Omental fat pad (tissue), 4 donors: Measurements from ENCODE around the gene EOLA1. TPM values are rescaled to one million over a fixed set of nuclear protein-coding genes. Genes with fewer than 3 reads are reported as not detected.
"Not testable (repeated sequence)": the region's sequence is repeated elsewhere in the genome, so short reads cannot be mapped to it uniquely, and the experiment has no call there.

ENCODE experiments used
- ATAC-seq: fragments of 150-250 bp; one replicate; pipeline ENCODE4 v1.9.1; 2016; ENCODE audit warnings: mild to moderate bottlenecking, moderate library complexity; ENCODE audit not compliant: low FRiP score
- DNase-seq: peaks from one replicate; pipeline ENCODE4 v3.0.0-alpha.2; 2019; ENCODE audit warnings: low spot score
- total RNA-seq, 4 donors: library from RNA; depleted of rRNA; stranded (reverse); fragments of >200 nt; gene quantifications; one replicate each; pipeline ENCODE4 v1.1.0, GENCODE V29; 2016
- TF ChIP-seq, protein P1 (sequence below), 3 donors: fragments of 450-650 bp; IDR thresholded peaks; one replicate each; pipeline ENCODE4 v1.5.1; 2016 to 2017; ENCODE audit warnings: antibody characterized with exemption in 3 of 3, mild to moderate bottlenecking in 3 of 3, moderate library complexity in 2 of 3

EOLA1 gene
- total RNA-seq, 4 donors from 2014 or later = 9.0 to 30.2 (median 10.3) TPM

DNA sequence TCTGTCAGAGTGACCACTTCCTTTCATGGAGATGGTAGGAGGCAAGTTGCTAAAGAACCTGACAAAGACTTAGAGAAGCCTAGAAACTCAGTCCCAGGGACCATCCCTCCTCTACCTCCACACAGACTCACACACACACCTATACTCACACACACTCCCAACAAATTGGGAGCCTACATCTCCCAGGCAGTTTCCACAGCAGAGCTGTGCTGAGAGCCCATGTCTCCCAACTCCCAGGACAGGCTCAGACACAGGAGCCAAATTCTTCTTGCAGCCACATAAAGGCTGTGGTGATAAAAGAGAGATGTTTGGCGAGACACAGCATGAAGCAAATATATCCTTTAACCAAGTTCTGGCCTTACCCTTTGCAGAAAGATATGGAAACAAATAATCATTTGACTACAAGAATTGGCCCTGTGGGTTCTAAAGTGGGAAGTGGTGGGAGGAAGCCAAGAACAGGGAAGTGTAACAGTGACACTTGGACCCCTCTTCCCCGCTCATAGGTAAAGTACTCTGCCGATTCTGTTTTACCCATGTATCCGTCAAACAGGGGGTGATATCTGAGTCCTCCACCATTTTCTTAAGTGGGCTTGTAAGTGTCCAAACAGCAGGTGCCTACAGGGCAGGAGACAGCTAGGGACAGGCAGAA, 24.7 kb upstream of the EOLA1 start:
- TF ChIP-seq, protein P1, sequence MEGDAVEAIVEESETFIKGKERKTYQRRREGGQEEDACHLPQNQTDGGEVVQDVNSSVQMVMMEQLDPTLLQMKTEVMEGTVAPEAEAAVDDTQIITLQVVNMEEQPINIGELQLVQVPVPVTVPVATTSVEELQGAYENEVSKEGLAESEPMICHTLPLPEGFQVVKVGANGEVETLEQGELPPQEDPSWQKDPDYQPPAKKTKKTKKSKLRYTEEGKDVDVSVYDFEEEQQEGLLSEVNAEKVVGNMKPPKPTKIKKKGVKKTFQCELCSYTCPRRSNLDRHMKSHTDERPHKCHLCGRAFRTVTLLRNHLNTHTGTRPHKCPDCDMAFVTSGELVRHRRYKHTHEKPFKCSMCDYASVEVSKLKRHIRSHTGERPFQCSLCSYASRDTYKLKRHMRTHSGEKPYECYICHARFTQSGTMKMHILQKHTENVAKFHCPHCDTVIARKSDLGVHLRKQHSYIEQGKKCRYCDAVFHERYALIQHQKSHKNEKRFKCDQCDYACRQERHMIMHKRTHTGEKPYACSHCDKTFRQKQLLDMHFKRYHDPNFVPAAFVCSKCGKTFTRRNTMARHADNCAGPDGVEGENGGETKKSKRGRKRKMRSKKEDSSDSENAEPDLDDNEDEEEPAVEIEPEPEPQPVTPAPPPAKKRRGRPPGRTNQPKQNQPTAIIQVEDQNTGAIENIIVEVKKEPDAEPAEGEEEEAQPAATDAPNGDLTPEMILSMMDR (IDR thresholded peaks at IDR 0.05) = no peak
- ATAC-seq = no peak
- DNase-seq = no peak

DNA sequence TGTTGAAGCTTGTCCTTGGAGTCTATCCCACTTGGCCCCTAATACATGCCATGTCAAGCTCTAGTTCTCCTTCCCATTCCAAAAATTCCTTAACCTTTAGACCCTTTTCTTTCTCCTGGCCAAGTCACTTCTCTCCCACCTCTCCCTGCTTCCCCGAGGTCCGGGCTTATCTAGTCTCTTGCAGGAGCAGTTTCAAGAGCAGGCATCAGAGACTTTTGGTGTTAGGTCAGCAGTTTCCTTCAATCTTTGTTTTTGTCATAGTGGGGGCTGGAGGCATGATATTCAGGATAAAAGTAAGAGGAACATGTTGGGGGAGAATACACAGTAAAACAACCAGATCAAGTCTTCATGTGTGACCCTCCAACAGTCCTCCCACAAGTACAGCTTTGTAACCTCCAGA, 24.2 kb upstream of the EOLA1 start:
- TF ChIP-seq, protein P1 (IDR thresholded peaks at IDR 0.05) = no peak
- no peak for ATAC-seq
- no peak for DNase-seq

DNA sequence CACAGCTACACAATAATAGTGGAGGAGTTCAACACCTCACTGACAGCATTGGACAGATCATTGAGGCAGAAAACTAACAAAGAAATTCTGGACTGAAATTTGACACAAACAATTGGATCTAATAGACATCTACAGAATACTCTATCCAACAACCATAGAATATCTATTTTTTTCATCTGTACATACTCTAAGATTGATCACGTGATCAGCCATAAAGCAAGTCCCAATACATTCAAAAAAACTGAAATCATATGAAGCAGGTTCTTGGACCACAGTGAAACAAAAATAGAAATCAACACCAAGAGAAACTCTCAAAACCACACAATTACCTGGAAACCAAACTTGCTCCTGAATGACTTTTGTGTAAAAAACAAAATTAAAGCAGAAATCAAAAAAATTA, 23.5 kb upstream of the EOLA1 start:
- ATAC-seq = no peak
- TF ChIP-seq, protein P1 (IDR thresholded peaks at IDR 0.05) = no peak
- no peak for DNase-seq

DNA sequence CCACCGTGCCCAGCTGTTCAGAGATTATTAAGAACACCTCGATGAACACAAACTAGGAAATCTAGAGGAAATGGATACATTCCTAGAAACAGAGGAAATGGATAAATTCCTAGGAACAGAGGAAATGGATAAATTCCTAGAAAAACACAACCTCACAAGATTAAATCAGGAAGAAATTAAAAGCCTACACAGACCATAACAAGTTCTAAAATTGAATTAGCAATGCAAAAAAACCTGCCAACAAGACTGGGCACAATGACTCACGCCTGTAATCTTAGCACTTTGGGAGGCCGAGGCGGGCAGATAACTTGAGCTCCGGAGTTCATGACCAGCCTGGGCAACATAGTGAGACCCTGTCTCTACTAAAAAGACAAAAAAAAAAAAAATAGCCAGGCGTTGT, 22.6 kb upstream of the EOLA1 start:
- TF ChIP-seq, protein P1 (IDR thresholded peaks at IDR 0.05) = no peak
- ATAC-seq = no peak
- no peak for DNase-seq

DNA sequence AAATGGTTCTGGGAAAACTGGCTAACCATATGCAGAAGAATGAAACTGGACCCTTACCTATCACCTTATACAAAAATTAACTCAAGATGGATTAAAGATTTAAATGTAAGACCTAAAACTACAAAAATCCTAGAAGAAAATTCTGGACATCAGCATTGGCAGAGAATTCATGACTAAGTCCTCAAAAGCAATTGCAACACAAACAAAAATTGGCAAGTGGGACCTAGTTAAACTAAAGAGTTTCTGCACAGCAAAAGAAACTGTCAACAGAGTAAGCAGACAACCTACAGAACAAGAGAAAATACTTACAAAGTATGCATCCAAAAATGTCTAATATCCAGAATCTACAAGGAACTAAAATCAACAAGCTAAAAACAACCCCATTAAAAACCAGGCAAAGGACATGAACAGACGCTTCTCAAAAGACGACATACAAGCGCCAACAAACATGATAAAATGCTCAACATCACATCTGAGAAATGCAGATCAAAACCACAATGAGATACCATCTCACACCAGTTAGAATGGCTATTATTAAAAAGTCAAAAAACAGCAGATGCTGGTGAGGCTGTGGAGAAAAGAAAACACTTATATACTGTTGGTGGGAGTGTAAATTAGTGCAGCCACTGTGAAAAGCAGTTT, 20.1 kb upstream of the EOLA1 start:
- not testable (repeated sequence) for ATAC-seq, DNase-seq

DNA sequence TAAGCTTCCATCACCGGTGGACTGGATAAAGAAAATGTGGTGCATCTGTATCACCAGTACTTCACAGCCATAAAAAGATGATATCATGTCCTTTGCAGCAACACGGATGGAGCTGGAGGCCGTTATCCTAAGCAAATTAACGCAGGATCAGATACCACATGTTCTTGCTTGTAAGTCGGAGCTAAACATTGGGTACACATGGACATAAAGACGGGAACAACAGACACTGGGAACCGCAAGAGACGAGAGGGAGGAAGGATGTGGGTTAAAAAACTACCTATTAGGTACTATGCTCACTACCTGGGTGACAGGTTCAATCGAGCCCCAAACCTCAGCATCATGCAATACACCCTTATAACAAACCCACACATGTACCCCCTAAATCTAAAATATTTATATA, 19.4 kb upstream of the EOLA1 start:
- ATAC-seq (no peak), DNase-seq (no peak)
- TF ChIP-seq, protein P1 (IDR thresholded peaks at IDR 0.05) = no peak

DNA sequence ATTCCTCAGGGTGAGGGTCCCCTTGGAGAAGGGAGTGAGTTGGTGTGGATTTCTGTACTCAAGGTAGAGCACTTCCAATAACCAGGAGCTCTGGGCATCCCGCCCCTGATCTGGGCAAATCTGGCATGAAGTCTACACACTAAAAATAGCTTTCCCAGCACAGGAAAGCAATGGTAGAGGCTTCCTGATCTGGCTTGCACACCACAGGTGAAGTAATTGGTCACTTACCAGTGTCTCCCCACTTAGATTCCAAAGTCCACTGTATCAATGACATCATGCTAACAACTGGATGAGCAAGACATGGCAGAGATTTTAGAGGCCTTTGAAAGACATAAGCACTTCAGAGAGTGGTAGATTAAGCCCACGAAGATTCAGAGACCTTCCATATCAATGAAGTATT, 17.9 kb upstream of the EOLA1 start:
- DNase-seq = no peak
- ATAC-seq = no peak
- TF ChIP-seq, protein P1 (IDR thresholded peaks at IDR 0.05) = no peak

DNA sequence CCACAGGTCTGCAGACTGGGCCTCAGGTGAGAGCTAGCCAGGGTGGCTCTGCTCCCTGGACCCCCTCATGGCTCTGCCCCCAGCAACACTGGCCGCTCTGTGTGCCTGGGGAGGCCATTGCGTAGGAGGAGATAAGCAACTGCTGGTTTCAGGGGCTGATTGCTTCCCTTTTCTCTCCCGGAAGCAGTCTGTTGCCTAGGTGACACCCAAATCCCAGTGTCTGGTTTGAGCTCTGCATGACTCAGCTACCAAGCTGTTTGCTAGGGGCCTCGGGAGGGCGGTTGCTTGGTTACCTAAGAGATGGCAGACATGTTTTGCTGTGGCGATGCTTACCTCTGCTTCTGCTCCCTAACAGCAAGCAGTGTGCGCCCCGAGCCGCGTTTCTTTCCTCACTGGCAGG, 15.4 kb upstream of the EOLA1 start:
- not testable (repeated sequence) for DNase-seq
- peak; percentile 77 for ATAC-seq

DNA sequence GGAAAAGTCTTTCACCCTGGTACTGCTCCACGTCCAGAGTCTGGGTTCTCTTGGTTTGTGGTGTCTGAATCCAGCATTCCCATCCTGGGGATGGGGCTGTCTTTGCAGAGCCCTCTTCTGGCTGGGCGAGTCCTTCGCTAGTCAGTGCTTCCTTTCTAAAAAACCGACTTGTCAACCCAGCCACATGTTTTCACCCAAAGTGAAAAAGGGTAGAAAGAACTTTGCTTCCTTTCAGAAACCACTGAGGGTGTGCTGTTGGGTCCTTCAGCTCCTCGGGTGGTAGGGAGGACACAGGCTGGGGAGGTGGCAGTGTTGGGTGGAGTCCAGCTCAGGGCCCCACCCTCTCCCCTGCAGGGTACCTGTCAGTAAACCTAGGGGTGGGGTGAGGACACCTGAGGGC, 14.9 kb upstream of the EOLA1 start:
- not testable (repeated sequence) for ATAC-seq, DNase-seq

DNA sequence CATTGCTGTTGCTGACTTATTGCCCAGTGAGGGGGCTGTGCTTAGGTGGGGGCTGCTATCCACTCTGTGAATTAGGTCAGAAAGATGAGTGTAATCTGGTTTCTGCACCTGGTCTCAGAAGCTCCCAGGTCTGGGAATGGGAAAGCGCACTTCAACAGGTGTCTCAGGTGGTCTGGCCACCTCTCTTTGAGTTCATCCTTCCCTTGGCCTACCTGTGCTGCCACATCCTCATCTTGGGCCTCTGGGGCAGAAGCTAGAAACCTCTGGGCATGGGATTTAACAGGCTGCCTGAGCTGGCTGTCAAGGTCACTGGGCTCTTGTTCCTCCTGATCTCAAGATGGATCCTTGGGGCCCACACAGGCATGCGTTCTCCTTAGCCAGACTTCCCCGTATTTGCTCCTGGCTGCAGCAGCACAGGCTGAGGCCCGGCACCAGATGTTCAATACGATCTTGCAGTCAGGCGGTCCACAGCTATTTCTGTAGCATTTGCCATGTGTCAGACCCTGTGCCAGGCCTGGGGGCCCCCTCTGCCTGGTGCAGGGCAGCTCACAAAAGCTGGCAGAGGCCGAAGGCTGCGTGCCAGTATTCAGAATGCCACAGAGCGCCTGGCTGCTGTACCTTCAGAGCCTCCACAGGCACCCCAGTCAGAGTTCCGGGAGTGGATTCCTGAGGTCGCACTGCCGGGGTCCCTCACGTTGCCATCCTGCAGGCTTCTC, 14.3 kb upstream of the EOLA1 start:
- ATAC-seq, DNase-seq: not testable (repeated sequence)
